Right lobe of liver (tissue), 6 donors: ENCODE data around the gene PTGR2. TPM values are rescaled to one million over a fixed set of nuclear protein-coding genes. Genes with fewer than 3 reads are reported as not detected.

Experiments
- ATAC-seq, 4 donors: fragments of 200-7000 bp; cut with Tn5 transposase; one replicate each; pipeline ENCODE4 v1.9.1; 2020; ENCODE audit warnings: mild to moderate bottlenecking in 4 of 4, moderate library complexity in 4 of 4
- DNase-seq, 3 donors: peaks; one replicate each; pipeline ENCODE4 v3.0.0-alpha.2; 2020
- H3K27ac ChIP-seq, 3 donors: fragments of 200-600 bp; one replicate each; pipeline ENCODE4 v1.8.0; 2022
- H3K27me3 ChIP-seq, 2 donors: fragments of 200-600 bp; one replicate each; pipeline ENCODE4 v1.8.0; 2022
- H3K36me3 ChIP-seq, 4 donors: fragments of 200-600 bp; sonication (generic) in 1 of 4; one replicate each; pipeline versions ENCODE4 v1.5.1 to v1.8.0; 2017 to 2022; ENCODE audit warnings: control low read depth in 1 of 4
- H3K4me1 ChIP-seq, 4 donors: fragments of 200-600 bp; sonication (generic) in 1 of 4; one replicate each; pipeline versions ENCODE4 v1.5.1 to v1.8.0; 2017 to 2022; ENCODE audit warnings: control low read depth in 1 of 4
- H3K4me3 ChIP-seq, 3 donors: fragments of 200-600 bp; one replicate each; pipeline ENCODE4 v1.8.0; 2022
- H3K9me3 ChIP-seq, 4 donors: fragments of 200-600 bp; sonication (generic) in 1 of 4; one replicate each; pipeline versions ENCODE4 v1.5.1 to v1.8.0; 2017 to 2022; ENCODE audit warnings: control low read depth in 1 of 4
- POLR2A ChIP-seq: fragments of 450-650 bp; IDR thresholded peaks from one replicate; pipeline ENCODE4 v1.6.1; 2017; ENCODE audit warnings: antibody characterized with exemption, mild to moderate bottlenecking
- WGBS: methylation state at CpG from one replicate; pipeline ENCODE4 v1.1.6; 2018; ENCODE audit warnings: low coverage, low lambda C conversion rate; ENCODE audit not compliant: insufficient coverage; ENCODE audit errors: missing lambda C conversion rate; 5-methylcytosine and 5-hydroxymethylcytosine counted together
- intact Hi-C, 2 donors: fragments of 100-400 bp; cut with DNase I; formaldehyde crosslinking; loops; one replicate each; pipeline versions ENCODE4 v1.11.2 to v1.14.1; 2022
- total RNA-seq, 6 experiments: library from RNA; depleted of rRNA in 2 of 6; stranded (reverse); fragments of >200 nt in 2 of 6; fragmentation: NEBNext Ultra II Directional in 3 of 6; extraction: Animal tissue kit (Norgen Biotek cat#: 25700) in 3 of 6; gene quantifications; one replicate each; pipeline versions ENCODE4 v1.1.0 to v1.2.4, GENCODE V29; 2016 to 2023
- TF ChIP-seq, protein P1 (sequence below), 4 donors: fragments of 200-600 bp in 3 of 4; fragments of 450-650 bp in 1 of 4; IDR thresholded peaks; one replicate each; pipeline versions ENCODE4 v1.5.1 to v1.8.0; 2016 to 2022; ENCODE audit warnings: antibody characterized with exemption in 4 of 4, mild to moderate bottlenecking in 2 of 4
- donor health status: DM: no; HTN: yes; CAD: no.
- donor health status: DM: no; HTN: no; CAD: no.
- donor health status: DM: no; HTN: no; CAD: no.
- donor health status: DM: no; HTN: yes; CAD: no.
- donor health status: DM: no; HTN: yes; CAD: no.

Gene PTGR2
- total RNA-seq, 6 experiments from 2014 or later = 8.0 to 22.4 (median 12.4) TPM

DNA sequence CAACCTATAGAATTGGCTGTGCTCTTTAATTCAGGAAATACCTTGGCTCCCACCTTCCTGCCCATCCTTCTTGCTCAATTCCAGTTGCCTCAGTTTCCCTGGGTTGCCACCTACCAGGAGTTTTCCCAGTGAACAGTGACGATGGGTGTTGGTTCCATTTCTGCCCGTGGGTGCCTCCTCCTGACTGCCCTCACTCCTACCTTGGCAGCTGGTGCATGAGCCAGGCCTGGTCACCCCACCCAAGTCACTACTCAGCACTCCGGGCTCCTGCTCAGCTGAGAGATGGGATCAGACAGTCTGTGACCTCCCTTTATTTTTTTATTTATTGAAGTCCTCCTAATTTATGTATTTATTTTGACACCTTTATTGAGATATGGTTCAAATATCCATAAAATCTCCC lies 31.0 kb upstream of the PTGR2 start:
- Histone ChIP-seq H3K27me3 (no peaks in the 10 kb centered on the region), H3K4me3 (no peak overlapping the region), H3K4me1 (peaks cover 0 to 7% (median 3%) of the 10 kb centered on the region in 4 donors), H3K27ac (no peak overlapping the region), H3K36me3 (no peaks in the 10 kb centered on the region), H3K9me3 (no peaks in the 10 kb centered on the region)
- intact Hi-C loops = loop anchor here in 1 of 2 donors (5.0 kb wide), 1 partner anchor 93 kb away; no protein-coding TSS in a partner anchor
- DNase-seq = no peak
- ATAC-seq = no peak
- TF ChIP-seq, protein P1, sequence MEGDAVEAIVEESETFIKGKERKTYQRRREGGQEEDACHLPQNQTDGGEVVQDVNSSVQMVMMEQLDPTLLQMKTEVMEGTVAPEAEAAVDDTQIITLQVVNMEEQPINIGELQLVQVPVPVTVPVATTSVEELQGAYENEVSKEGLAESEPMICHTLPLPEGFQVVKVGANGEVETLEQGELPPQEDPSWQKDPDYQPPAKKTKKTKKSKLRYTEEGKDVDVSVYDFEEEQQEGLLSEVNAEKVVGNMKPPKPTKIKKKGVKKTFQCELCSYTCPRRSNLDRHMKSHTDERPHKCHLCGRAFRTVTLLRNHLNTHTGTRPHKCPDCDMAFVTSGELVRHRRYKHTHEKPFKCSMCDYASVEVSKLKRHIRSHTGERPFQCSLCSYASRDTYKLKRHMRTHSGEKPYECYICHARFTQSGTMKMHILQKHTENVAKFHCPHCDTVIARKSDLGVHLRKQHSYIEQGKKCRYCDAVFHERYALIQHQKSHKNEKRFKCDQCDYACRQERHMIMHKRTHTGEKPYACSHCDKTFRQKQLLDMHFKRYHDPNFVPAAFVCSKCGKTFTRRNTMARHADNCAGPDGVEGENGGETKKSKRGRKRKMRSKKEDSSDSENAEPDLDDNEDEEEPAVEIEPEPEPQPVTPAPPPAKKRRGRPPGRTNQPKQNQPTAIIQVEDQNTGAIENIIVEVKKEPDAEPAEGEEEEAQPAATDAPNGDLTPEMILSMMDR (IDR thresholded peaks at IDR 0.05) = no peak
- no peak for TF ChIP-seq POLR2A
- 68% methylated on average over 3 of the region's 3 CpGs for WGBS

DNA sequence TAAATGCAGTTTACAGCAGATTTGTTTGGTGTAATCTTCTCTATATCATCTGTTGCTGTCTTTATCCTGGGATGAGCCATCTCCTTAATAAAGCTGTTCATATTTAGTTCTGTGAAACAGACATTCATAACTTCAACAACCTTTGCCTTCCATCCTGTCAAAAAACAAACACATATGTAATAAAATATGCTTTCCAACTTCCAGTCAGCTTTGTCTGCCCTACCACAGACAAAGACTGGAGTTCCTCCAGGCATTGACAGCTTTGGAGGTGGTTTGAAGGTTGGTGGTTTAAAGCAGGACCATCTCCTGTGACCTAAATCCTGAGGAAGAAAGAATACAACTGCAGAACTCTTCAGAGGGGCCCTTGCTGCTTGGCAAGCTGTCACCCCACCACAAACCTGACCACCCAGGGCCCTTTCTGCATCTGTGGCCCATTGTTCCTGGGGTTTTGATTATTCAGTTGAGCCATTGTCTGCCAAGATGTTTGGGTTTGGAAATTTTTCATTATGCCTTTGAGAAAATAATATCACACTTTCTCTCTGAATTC lies 28.2 kb upstream of the PTGR2 start:
- ATAC-seq (no peak), DNase-seq (no peak)
- TF ChIP-seq, protein P1 (IDR thresholded peaks at IDR 0.05) = no peak
- no peak for TF ChIP-seq POLR2A

DNA sequence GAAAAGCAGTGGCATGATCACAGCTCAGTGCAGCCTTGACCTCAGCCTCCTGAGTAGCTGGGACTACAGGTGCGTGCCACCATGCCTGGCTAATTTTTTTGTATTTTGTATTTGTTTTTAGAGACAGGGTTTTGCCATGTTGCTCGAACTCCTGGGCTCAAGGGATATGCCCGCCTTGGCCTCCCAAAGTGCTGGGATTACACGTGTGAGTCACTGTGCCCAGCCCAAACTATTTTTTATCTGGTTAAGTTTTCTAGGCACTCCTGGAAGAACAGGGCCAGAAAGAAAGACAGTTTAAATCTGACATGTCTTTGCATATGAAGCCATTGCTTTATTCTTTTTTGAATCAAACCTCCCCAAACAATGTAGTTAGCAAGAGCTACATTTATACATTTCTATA lies 27.5 kb upstream of the PTGR2 start:
- H3K4me1 ChIP-seq = peaks cover 0 to 7% (median 3%) of the 10 kb centered on the region in 4 donors
- no peak for ATAC-seq
- DNase-seq = no peak
- H3K9me3 ChIP-seq = no peaks in the 10 kb centered on the region
- H3K27ac ChIP-seq = no peak overlapping the region
- H3K36me3 ChIP-seq = no peaks in the 10 kb centered on the region
- no peaks in the 10 kb centered on the region for H3K27me3 ChIP-seq
- 81% methylated on average over 4 of the region's 4 CpGs for WGBS
- intact Hi-C loops = loop anchor here in 1 of 2 donors (5.0 kb wide), 1 partner anchor 97 kb away; no protein-coding TSS in a partner anchor
- H3K4me3 ChIP-seq = no peak overlapping the region
- TF ChIP-seq, protein P1 (IDR thresholded peaks at IDR 0.05) = no peak
- no peak for TF ChIP-seq POLR2A

More for the DNA sequence above, 28.2 kb upstream of the PTGR2 start:
- intact Hi-C loops = loop anchor here in 1 of 2 donors (5.0 kb wide), 1 partner anchor 96 kb away; no protein-coding TSS in a partner anchor
- Histone ChIP-seq H3K36me3 (no peaks in the 10 kb centered on the region), H3K27ac (no peak overlapping the region), H3K4me3 (no peak overlapping the region), H3K4me1 (peaks cover 0 to 7% (median 3%) of the 10 kb centered on the region in 4 donors), H3K9me3 (no peaks in the 10 kb centered on the region), H3K27me3 (no peaks in the 10 kb centered on the region)

DNA sequence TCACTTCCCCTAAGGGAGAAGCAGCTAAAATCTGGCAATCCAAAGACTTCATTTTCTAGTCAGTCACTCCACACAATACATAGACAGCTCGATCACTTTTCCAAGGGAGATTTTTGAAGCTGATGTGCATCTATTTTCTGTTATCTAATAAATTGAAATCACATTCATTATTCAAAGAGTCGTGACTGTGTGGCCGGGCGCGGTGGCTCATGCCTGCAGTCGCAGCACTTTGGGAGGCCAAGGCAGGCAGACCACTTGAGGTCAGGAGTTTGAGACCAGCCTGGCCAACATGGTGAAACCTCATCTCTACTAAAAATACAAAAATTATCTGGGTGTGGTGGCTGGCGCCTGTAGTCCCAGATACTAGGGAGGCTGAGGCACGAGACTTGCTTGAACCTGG lies 27.1 kb upstream of the PTGR2 start:
- no peak for TF ChIP-seq POLR2A
- TF ChIP-seq, protein P1 (IDR thresholded peaks at IDR 0.05) = no peak
- DNase-seq (no peak), ATAC-seq (no peak)
- no peak overlapping the region for H3K27ac ChIP-seq
- intact Hi-C loops = loop anchor here in 1 of 2 donors (5.0 kb wide), 1 partner anchor 97 kb away; no protein-coding TSS in a partner anchor
- H3K4me3 ChIP-seq = no peak overlapping the region
- no peaks in the 10 kb centered on the region for H3K36me3 ChIP-seq
- H3K9me3 ChIP-seq = no peaks in the 10 kb centered on the region
- peaks cover 0 to 7% (median 3%) of the 10 kb centered on the region in 4 donors for H3K4me1 ChIP-seq
- 86% methylated on average over 6 of the region's 8 CpGs for WGBS
- no peaks in the 10 kb centered on the region for H3K27me3 ChIP-seq
